GM03348 (cell line): ENCODE data around the gene TAF1B.
A peak's percentile ranks its signal among the peaks of the same experiment; 100 is the strongest.

ENCODE experiments used
- DNase-seq: peaks from one replicate; pipeline ENCODE4 v3.0.0; 2012; ENCODE audit warnings: low spot score

The TAF1B gene

GRCh38 chr2:9808334-9809063 lies 34.8 kb upstream of the TAF1B start:
- DNase-seq: no peak

DNA sequence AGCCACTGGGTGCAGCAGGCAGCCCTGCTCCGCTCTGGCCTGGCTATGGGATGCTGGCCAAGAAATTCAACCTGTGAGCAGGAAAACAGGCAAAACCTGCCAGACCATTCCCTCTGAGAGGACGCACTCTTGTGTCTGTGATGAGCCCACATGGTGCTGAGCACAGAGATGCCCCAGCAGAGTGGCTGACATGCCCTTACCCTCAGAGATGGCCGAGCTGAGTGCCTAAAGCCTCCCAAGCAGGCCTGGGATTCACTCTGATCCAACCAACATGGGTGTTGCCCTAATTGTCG lies 34.3 kb upstream of the TAF1B start:
- DNase-seq: no peak

DNA sequence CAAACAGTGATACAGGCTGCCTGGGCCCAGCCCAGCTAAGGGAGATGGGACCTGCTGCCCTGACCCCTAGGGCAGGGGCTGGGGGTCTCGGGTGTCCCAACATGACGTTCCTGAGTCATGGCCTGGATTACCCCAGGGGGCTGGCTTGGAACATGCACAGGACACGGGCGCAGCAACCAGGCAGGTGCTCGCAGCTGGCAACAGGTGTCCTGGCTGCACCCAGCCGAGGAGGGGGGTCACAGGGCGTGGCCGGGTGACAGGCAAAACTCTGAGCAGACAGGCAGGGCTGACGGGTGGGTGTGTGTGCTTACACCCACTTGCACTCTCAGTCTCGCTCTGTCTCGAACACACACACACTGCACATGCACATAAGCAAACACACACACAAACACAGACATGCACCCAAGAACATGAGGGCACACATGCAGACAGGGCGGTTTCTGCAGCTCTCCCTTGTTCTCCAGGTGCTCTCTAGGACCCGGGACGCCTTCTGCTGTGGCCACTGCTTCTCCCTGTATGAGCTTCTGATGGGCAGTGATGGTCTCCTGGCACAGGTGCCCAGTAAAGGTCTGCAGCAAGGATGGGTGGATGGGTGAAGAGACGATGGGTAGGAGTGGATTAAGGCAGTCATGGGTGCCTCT lies 33.7 kb upstream of the TAF1B start:
- no peak for DNase-seq

DNA sequence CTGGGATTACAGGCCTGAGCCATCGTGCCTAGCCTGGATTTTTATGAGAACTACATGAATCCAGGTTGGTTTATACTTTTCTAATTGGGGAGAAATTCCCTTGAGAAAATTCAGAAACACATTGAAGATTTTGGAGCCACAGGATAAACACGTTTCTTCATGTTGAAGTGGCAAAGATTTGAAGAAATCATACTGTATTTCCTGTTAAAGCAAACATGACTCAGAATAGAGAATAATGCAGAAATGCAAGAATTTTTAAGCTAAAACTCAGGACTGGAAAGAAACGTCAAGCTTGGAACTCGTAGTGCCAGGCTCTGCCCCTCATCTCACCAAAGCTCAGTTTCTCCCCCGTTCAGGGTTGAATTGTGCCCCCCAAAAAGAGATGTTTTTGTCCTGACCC lies 32.1 kb upstream of the TAF1B start:
- no peak for DNase-seq

GRCh38 chr2:9811679-9812511 lies 31.4 kb upstream of the TAF1B start:
- DNase-seq: no peak

GRCh38 chr2:9812945-9813311 lies 30.3 kb upstream of the TAF1B start:
- DNase-seq: no peak

DNA sequence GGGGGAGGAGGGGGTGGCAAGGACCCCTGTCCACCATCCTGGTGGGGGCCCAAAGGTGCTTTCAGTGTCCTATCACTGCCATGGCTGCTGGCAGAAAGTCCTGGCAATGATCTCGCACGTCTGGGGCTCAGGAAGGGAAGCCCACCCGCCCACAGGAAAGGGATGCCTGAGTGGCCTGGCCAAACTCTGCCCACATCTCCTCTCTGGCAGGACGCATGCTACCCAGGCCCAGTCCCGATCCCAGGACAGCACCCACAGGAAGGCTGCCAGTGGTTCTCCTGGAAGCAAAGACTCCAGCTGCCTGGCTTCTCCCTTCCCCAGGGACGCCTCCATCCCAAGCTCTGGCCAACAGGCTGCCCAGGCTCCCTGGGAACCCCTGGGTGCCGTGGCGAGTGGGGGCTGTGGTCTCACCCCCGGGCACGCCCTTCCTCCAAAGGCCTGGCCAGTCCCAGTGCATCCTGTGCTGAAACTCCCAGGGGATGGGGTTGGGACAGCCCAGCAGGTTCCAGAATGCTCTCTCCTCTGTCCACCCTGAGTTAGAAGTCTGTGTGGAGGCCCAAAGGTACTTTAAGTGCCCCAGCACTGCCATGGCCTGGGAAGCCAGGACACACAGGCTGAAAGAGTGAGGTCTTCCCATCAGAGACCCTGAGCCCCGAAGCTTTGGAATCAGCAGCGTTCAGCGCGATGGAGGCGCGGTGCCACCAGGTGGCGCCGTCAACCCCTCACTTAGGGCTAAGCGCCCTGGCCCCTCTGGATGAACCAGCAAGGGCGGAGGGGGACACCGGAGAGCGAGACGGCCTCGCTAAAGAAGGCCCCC lies 29.8 kb upstream of the TAF1B start:
- DNase-seq: peak; percentile 87

GRCh38 chr2:9814129-9814868 lies 29.0 kb upstream of the TAF1B start:
- DNase-seq: no peak

DNA sequence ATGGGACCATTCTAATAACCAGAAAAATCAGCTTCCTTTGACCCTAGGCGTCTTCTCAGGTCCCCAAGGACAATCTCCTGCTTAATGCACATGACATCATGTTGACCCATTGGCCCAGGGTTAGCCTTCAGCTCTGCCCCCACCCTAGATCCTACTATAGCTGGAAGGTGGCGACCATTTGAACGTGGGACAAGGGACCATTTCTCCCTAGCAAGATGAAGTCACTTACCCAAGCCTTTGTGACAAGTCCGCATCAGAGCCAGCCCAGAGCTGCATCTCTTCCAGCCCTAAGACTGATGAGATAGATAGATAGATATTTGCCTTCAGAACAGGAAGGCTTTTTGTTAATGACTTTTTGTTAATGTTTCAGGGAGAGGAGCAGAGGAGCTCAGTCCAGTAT lies 28.2 kb upstream of the TAF1B start:
- DNase-seq: no peak

- no peak for DNase-seq
These were observed 27.4 kb upstream of the TAF1B start for GRCh38 chr2:9815844-9816279.

- DNase-seq: no peak
These were observed 25.2 kb upstream of the TAF1B start for GRCh38 chr2:9818097-9818496.

DNA sequence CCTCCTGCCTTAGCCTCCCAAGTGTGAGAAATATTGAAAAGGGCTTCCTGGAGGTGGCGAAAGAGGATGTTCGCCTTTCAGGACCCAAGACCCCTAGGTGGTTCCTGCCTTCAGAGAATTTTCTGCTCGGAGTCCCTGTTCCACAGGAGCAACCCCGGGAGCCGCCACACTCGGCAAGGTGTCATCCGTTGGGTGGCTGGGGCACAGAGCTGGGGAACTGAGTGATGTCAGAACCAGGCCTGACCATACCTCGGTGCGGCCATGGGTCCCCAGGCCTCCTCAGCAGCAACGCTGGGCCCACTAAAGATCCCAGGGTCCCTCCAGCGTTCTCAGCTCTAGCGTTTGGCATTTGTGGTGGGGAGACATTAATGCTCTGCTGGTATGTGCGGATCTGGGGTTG lies 23.7 kb upstream of the TAF1B start:
- no peak for DNase-seq

GRCh38 chr2:9820020-9820973 lies 23.0 kb upstream of the TAF1B start:
- no peak for DNase-seq

DNA sequence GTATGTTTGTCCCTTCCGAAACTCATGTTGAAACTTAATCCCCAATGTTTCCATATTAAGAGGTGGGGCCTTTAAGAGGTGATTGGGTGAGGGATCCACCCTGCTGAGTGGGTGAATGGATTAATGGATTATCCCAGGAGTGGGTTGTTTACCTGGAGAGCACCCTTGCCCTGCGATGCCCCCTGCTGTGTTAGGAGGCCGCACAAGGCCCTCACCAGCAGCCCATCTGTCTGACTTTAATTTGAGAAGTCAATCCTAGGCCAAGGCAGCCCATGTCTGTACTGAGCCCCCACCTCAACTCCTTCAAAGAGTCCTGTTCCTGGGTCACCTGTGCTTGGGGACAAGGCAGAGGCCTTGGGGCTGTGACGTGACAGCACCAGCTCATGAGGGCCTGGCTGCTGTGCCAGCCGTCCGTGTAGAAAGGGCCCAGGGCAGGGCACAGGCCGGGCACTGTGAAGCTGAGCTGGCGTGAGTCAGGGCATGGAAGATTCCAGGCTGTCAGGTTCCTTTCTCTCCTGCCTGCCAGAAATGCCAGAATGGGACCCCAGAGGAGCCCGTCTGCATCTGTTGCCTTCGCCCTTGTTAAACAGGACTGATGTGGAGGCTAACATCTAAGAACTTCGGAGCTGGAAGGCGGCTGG lies 21.3 kb upstream of the TAF1B start:
- DNase-seq: no peak

DNA sequence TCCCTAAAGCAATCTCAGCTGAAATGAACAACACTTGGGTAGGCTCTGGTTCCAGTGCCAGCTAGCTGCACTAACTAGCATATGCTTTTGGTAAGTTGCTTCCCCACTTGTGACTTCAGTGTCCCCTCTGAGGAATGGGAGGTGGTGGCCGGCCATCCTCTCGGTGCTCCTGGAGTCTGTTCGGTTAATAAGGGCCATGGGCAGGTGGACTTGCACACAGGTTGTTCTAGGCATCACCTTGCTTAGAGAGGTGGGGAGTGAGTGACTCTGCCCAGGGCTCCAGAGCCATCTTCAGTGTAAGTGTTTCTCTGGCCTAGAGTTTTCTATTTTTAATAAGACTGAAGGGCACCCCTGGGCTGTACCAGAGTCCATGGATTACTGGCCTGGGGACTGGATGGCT lies 18.8 kb upstream of the TAF1B start:
- DNase-seq: no peak

DNA sequence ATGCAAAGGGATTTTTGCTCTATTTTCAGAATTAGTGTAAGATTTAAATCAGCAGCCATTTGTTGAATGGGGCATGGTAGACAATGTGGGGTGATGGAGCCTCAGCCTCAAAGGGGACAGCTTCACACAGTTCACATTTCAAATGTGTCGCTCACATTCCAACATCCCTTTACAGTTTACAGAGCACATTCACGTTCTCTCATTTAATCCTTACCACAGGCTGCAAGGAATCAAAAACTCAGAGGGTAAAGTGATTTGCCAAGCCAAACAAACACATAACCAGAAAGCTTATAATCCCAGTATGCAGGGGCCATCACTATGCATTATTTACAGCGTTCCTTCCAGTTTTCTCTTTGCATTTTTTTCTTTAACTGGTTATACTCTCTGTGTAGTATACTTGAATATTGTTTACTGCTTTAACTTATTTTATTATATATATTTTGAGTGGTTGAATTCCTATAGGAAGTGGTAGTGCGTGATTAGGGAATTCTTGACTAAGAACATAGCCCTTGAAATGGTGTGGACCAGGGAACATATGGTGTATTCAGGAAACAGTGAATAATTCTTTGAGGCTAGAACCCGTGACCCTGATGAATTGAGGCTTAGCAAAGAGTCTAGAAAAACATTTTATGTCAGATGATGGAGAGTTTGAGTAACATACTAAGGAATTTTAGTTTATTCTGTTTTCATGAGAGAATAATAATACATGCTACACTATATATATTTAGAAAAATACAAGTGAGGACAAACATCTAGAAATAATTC lies 18.1 kb upstream of the TAF1B start:
- DNase-seq: no peak

- DNase-seq: no peak
These were observed 17.1 kb upstream of the TAF1B start for GRCh38 chr2:9826208-9826607.

DNA sequence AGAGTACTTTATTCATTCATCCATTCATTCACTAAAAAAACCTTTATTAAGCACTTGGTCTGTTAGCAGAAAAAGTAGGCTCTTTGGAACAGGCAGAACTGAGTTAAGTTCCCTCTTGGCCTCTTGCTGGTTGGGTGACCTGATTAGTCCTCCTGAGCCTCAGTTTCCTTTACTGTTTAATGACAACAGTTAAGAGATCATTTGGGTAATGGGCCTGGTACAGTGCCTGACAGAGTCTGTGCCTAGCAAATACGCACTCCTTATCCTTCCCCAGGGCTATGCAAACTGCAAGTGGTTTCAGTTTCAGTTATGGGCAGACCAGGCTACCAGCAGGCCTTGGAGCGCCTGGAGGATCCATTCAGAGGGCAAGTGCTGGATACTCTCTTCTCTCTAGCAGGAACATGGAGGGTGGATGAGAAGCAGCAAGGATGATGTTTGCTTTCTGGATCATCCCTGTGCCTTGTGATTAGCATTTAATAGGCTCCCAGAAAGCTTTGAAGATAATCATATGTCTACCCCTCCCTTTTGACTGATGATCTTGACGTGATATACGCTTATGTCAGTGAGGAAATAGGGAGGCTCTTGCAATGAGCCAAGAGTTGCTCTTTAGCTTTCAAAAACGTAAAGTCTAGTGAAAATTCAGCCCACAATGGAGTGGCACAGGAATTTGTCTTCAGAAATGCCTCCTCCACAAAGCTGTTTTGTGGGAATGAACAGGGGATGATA lies 12.4 kb upstream of the TAF1B start:
- DNase-seq: no peak

DNA sequence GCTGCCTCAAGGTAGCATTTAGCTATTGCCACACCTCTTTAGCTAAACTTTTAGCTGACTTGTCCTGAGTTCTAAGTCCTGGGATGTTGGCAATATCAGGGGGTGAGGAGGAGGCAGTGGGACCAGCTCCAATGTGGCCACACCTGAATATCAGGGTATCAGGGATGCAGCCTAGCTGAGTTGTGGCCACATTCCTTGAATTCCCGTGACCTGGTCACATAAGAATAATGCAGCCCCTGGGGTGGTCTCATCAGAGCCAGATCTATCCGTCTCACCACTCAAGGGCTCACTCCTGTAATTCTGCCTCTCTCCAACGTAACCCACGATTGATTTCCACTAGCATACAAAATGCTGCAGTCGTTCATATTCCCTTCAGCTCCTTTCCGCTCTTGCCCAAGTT lies 11.6 kb upstream of the TAF1B start:
- no peak for DNase-seq
